HG03045 (cell line): Measurements from ENCODE around the gene COPA.
A peak's percentile ranks its signal among the peaks of the same experiment; 100 is the strongest.
"Not testable (repeated sequence)": the region's sequence is repeated elsewhere in the genome, so short reads cannot be mapped to it uniquely, and the experiment has no call there.

ENCODE experiments used
- ATAC-seq: cut with Tn5 transposase; IDR thresholded peaks from one replicate; pipeline ENCODE4 v1.9.1; 2021; ENCODE audit warnings: mild to moderate bottlenecking, moderate library complexity; ENCODE audit not compliant: unreplicated experiment

The COPA gene

GRCh38 chr1:160328184-160328583 lies 14.9 kb downstream of the COPA start:
- no peak for ATAC-seq

GRCh38 chr1:160326418-160326817 lies 16.6 kb downstream of the COPA start:
- ATAC-seq = no peak

- ATAC-seq = no peak
These were observed 17.8 kb downstream of the COPA start for GRCh38 chr1:160325252-160325651.

- no peak for ATAC-seq
These were observed 20.2 kb downstream of the COPA start for GRCh38 chr1:160322831-160323230.

GRCh38 chr1:160315359-160315758 lies 27.7 kb downstream of the COPA start:
- no peak for ATAC-seq

- ATAC-seq = no peak
These were observed 33.5 kb downstream of the COPA start for GRCh38 chr1:160309571-160309970.

- no peak for ATAC-seq
These were observed 33.9 kb downstream of the COPA start for GRCh38 chr1:160309185-160309557.

GRCh38 chr1:160308451-160309184 lies 34.4 kb downstream of the COPA start:
- no peak for ATAC-seq

GRCh38 chr1:160307118-160307791 lies 35.8 kb downstream of the COPA start:
- ATAC-seq = no peak

GRCh38 chr1:160300173-160300572 lies 42.9 kb downstream of the COPA start:
- no peak for ATAC-seq

- no peak for ATAC-seq
These were observed 47.0 kb downstream of the COPA start for GRCh38 chr1:160296036-160296435.

GRCh38 chr1:160293020-160293968 lies 49.8 kb downstream of the COPA start:
- no peak for ATAC-seq

- ATAC-seq = peak; percentile 60
These were observed 51.5 kb downstream of the COPA start for GRCh38 chr1:160291248-160292220.

GRCh38 chr1:160287769-160288168 lies 55.3 kb downstream of the COPA start:
- ATAC-seq = not testable (repeated sequence)

- ATAC-seq = no peak
These were observed 57.5 kb downstream of the COPA start for GRCh38 chr1:160285506-160285905.

- peak; percentile 94 for ATAC-seq
These were observed 58.2 kb downstream of the COPA start, which contains the start of gene PEX19 for GRCh38 chr1:160284782-160285344. Gene PEX19, minus strand, starts transcription at chr1:160285133. Its CDS starts 9 bp downstream, at chr1:160285124.

GRCh38 chr1:160284220-160284781 lies 58.7 kb downstream of the COPA start:
- peak; percentile 24 for ATAC-seq

- ATAC-seq = no peak
These were observed 60.2 kb downstream of the COPA start for GRCh38 chr1:160282807-160283206.

- ATAC-seq = no peak
These were observed 65.1 kb downstream of the COPA start for GRCh38 chr1:160277987-160278386.
